Loucy (cell line): ENCODE results near the gene OLAH.

Experiments
- H2AFZ ChIP-seq: fragments of 200-600 bp; sonication (generic); 2 replicates; pipeline ENCODE4 v1.6.0; 2016; ENCODE audit warnings: antibody characterized with exemption, mild to moderate bottlenecking, low read length, moderate library complexity
- H3F3A ChIP-seq: fragments of 200-600 bp; 2 replicates; pipeline ENCODE4 v1.6.0; 2016; ENCODE audit warnings: antibody characterized with exemption, low read depth, mild to moderate bottlenecking
- H3K27me3 ChIP-seq: fragments of 200-600 bp; sonication (generic); 2 replicates; pipeline ENCODE4 v1.6.1; 2014; ENCODE audit warnings: low read length, mild to moderate bottlenecking; ENCODE audit not compliant: insufficient read depth, poor library complexity, severe bottlenecking
- H3K36me3 ChIP-seq: fragments of 200-600 bp; sonication (generic); 2 replicates; pipeline ENCODE4 v1.6.1; 2016; ENCODE audit warnings: low read length; ENCODE audit not compliant: insufficient read depth
- H3K4me1 ChIP-seq: fragments of 200-600 bp; sonication (generic); 2 replicates; pipeline ENCODE4 v1.5.1; 2014; ENCODE audit warnings: low read length, mild to moderate bottlenecking; ENCODE audit not compliant: insufficient read depth, poor library complexity, severe bottlenecking
- H3K4me2 ChIP-seq: fragments of 200-600 bp; sonication (generic); 2 replicates; pipeline ENCODE4 v1.6.0; 2014; ENCODE audit warnings: antibody characterized with exemption, low read length, low read depth, mild to moderate bottlenecking; ENCODE audit not compliant: poor library complexity, severe bottlenecking
- H3K4me3 ChIP-seq: fragments of 200-600 bp; sonication (generic); 2 replicates; pipeline ENCODE4 v1.5.1; 2014; ENCODE audit warnings: low read length, mild to moderate bottlenecking, mixed read lengths; ENCODE audit not compliant: poor library complexity, severe bottlenecking
- H3K79me2 ChIP-seq: fragments of 200-600 bp; sonication (generic); 2 replicates; pipeline ENCODE4 v1.6.1; 2014; ENCODE audit warnings: low read length; ENCODE audit not compliant: insufficient read depth
- H3K9ac ChIP-seq: fragments of 200-600 bp; sonication (generic); 2 replicates; pipeline ENCODE4 v1.6.0; 2014; ENCODE audit warnings: mild to moderate bottlenecking, low read depth, low read length, moderate library complexity; ENCODE audit not compliant: poor library complexity, severe bottlenecking
- H3K9me2 ChIP-seq: fragments of 200-600 bp; sonication (generic); replicated peaks from 2 replicates; pipeline ENCODE4 v1.6.1; 2016; ENCODE audit warnings: low read depth, low read length, mixed read lengths
- H3K9me3 ChIP-seq: fragments of 200-600 bp; sonication (generic); 2 replicates; pipeline ENCODE4 v1.6.1; 2014; ENCODE audit warnings: mild to moderate bottlenecking, antibody characterized with exemption, low read length, low read depth; ENCODE audit not compliant: insufficient read depth
- H4K20me1 ChIP-seq: fragments of 200-600 bp; sonication (generic); 2 replicates; pipeline ENCODE4 v1.6.0; 2014; ENCODE audit warnings: antibody characterized with exemption, low read length, mild to moderate bottlenecking; ENCODE audit not compliant: insufficient read depth, poor library complexity, severe bottlenecking
- CTCF ChIP-seq: fragments of 200-600 bp; sonication (generic); conservative IDR thresholded peaks from 2 replicates; pipeline ENCODE4 v1.5.1; 2014; ENCODE audit warnings: mild to moderate bottlenecking, antibody characterized with exemption, low read length
- EZH2phosphoT487 ChIP-seq: fragments of 200-600 bp; IDR thresholded peaks from 2 replicates; pipeline ENCODE4 v1.6.1; 2018; ENCODE audit warnings: antibody characterized with exemption, mild to moderate bottlenecking, moderate library complexity, borderline replicate concordance

Gene OLAH

DNA sequence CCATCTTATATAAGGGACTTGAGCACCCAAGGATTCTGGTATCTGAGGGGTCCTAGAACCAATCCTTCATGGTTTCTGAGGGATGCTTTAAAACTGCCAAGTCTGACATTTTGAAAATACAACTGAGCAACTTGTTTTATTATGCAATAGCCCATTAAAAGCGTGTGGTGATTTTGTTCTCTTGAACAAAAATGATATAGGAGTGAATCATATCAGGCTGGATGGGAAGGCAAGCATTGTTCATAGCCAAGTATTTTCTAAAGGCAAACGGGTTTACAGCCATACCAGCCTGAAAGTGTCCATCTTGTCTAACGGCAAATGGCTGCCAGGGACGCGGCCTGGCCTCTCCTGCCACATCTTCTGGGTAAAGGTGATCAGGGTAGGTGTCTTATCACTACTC lies 76.8 kb downstream of the OLAH start:
- Histone ChIP-seq H3F3A (no peaks in the 10 kb centered on the region), H3K4me1 (no peaks in the 10 kb centered on the region), H3K27me3 (no peaks in the 10 kb centered on the region), H3K36me3 (peaks cover 63% of the 10 kb centered on the region), H3K9ac (no peak overlapping the region), H3K4me2 (no peak overlapping the region), H3K9me2 (no peaks in the 10 kb centered on the region), H4K20me1 (no peaks in the 10 kb centered on the region), H3K4me3 (no peak overlapping the region), H3K79me2 (peaks cover 5% of the 10 kb centered on the region; the same call in 1 of the 2 replicates), H3K9me3 (peaks cover 5% of the 10 kb centered on the region; the same call in 1 of the 2 replicates), H2AFZ (no peak overlapping the region)
- TF ChIP-seq CTCF = no peak
- no peak for TF ChIP-seq EZH2phosphoT487

- Histone ChIP-seq H2AFZ (no peak overlapping the region), H3K27me3 (no peaks in the 10 kb centered on the region), H3K4me2 (no peak overlapping the region)
These were observed 78.0 kb downstream of the OLAH start for GRCh38 chr10:15121707-15122106.

GRCh38 chr10:15122477-15123030 lies 78.8 kb downstream of the OLAH start:
- H3K9ac ChIP-seq = no peak overlapping the region
- H3K36me3 ChIP-seq = peaks cover 56% of the 10 kb centered on the region
- no peaks in the 10 kb centered on the region for H3K27me3 ChIP-seq
- no peaks in the 10 kb centered on the region for H4K20me1 ChIP-seq
- no peaks in the 10 kb centered on the region for H3F3A ChIP-seq
- no peak overlapping the region for H3K4me2 ChIP-seq
- no peak overlapping the region for H3K4me3 ChIP-seq
- no peak overlapping the region for H2AFZ ChIP-seq
- no peaks in the 10 kb centered on the region for H3K9me2 ChIP-seq
- H3K9me3 ChIP-seq = no peaks in the 10 kb centered on the region
- H3K4me1 ChIP-seq = no peaks in the 10 kb centered on the region
- no peaks in the 10 kb centered on the region for H3K79me2 ChIP-seq
- TF ChIP-seq CTCF (no peak), EZH2phosphoT487 (no peak)

More at GRCh38 chr10:15121707-15122106, 78.0 kb downstream of the OLAH start:
- Histone ChIP-seq H3K4me1 (no peaks in the 10 kb centered on the region), H3K4me3 (no peak overlapping the region), H3K9me2 (no peaks in the 10 kb centered on the region), H3K79me2 (no peaks in the 10 kb centered on the region), H4K20me1 (no peaks in the 10 kb centered on the region), H3K9me3 (peaks cover 1% of the 10 kb centered on the region; the same call in 1 of the 2 replicates), H3F3A (no peaks in the 10 kb centered on the region), H3K36me3 (peaks cover 63% of the 10 kb centered on the region), H3K9ac (no peak overlapping the region)
- TF ChIP-seq CTCF (no peak), EZH2phosphoT487 (no peak)
